Calu3 (cell line): Measurements from ENCODE around the gene TM4SF1. TPM values are rescaled to one million over a fixed set of nuclear protein-coding genes. Genes with fewer than 3 reads are reported as not detected.

Experiments used
- BruUV-seq: library from RNA; stranded (reverse); fragments of 400-500 nt; replicated peaks from 2 replicates; lab custom pipeline; 2021; lab: Mats Ljungman, UMichigan
- CTCF ChIA-PET: fragments of 300-600 bp; sonication (Branson Sonifier 250); formaldehyde crosslinking; loops from one replicate; lab custom pipeline; 2022; ENCODE audit warnings: antibody characterized with exemption; lab: Charles Lee
- DNase-seq: peaks from one replicate; pipeline ENCODE4 v3.0.0; 2022
- H3K27ac Mint-ChIP-seq: one replicate; pipeline ENCODE4 v1.8.0; 2022; ENCODE audit warnings: mixed read lengths; ENCODE audit not compliant: unreplicated experiment
- H3K27me3 Mint-ChIP-seq: one replicate; pipeline ENCODE4 v1.8.0; 2022; ENCODE audit warnings: mixed read lengths; ENCODE audit not compliant: unreplicated experiment
- H3K36me3 Mint-ChIP-seq: one replicate; pipeline ENCODE4 v1.8.0; 2022; ENCODE audit warnings: mild to moderate bottlenecking, moderate library complexity, mixed read lengths; ENCODE audit not compliant: insufficient read depth, unreplicated experiment
- H3K4me1 Mint-ChIP-seq: one replicate; pipeline ENCODE4 v1.8.0; 2022; ENCODE audit warnings: mild to moderate bottlenecking, low read depth, mixed read lengths; ENCODE audit not compliant: unreplicated experiment
- H3K4me3 Mint-ChIP-seq: one replicate; pipeline ENCODE4 v1.8.0; 2022; ENCODE audit warnings: mild to moderate bottlenecking, low read depth, moderate library complexity, mixed read lengths; ENCODE audit not compliant: unreplicated experiment
- H3K9me3 Mint-ChIP-seq: one replicate; pipeline ENCODE4 v1.8.0; 2022; ENCODE audit warnings: low read depth, mixed read lengths; ENCODE audit not compliant: unreplicated experiment
- intact Hi-C: fragments of 100-400 bp; cut with micrococcal nuclease; formaldehyde crosslinking; loops from one replicate; pipeline ENCODE4 v1.10.0; 2022; ENCODE audit not compliant: unreplicated experiment
- total RNA-seq: library from RNA; stranded (reverse); gene quantifications from 2 replicates; pipeline ENCODE4 v1.2.3, GENCODE V29; 2022
- TF ChIP-seq, protein P1 (sequence below): fragments of 200-600 bp; IDR thresholded peaks from one replicate; pipeline ENCODE4 v1.8.0; 2022; ENCODE audit warnings: antibody characterized with exemption; ENCODE audit not compliant: unreplicated experiment

Gene TM4SF1
- total RNA-seq, 1 experiment from 2014 or later = 981 TPM

GRCh38 chr3:149414557-149415231 is 37.2 kb upstream of the TM4SF1 start:
- CTCF ChIA-PET = no interaction called here
- Mint-ChIP-seq H3K4me3 (no peak overlapping the region), H3K27me3 (no peaks in the 10 kb centered on the region), H3K27ac (peak overlapping the region; percentile 27), H3K36me3 (peaks cover 4% of the 10 kb centered on the region), H3K9me3 (peaks cover 2% of the 10 kb centered on the region), H3K4me1 (peaks cover 60% of the 10 kb centered on the region)
- no TSS peak for BruUV-seq
- intact Hi-C loops = no loop called here
- DNase-seq = no peak
- TF ChIP-seq, protein P1, sequence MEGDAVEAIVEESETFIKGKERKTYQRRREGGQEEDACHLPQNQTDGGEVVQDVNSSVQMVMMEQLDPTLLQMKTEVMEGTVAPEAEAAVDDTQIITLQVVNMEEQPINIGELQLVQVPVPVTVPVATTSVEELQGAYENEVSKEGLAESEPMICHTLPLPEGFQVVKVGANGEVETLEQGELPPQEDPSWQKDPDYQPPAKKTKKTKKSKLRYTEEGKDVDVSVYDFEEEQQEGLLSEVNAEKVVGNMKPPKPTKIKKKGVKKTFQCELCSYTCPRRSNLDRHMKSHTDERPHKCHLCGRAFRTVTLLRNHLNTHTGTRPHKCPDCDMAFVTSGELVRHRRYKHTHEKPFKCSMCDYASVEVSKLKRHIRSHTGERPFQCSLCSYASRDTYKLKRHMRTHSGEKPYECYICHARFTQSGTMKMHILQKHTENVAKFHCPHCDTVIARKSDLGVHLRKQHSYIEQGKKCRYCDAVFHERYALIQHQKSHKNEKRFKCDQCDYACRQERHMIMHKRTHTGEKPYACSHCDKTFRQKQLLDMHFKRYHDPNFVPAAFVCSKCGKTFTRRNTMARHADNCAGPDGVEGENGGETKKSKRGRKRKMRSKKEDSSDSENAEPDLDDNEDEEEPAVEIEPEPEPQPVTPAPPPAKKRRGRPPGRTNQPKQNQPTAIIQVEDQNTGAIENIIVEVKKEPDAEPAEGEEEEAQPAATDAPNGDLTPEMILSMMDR = no peak

DNA sequence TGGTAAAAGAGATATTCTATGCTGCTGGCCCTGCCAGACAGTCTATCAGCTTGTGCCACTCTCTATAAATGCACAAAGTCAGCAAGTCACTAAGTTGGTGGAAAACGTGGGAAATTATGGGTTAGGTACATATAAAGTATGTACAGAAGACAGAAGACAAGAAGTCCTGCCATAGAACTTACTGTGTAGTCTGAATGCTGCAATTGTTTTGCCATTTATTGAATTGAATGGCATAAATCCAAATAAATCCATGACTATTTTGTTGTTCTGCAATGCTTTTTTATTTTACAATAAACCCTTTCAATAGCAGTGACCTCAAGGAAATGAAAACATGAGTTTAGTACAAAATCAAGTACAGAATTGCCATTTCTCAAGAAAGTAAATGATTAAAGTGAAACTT is 34.1 kb upstream of the TM4SF1 start:
- Mint-ChIP-seq H3K9me3 (peaks cover 2% of the 10 kb centered on the region), H3K4me3 (no peak overlapping the region), H3K36me3 (peaks cover 4% of the 10 kb centered on the region), H3K27me3 (no peaks in the 10 kb centered on the region), H3K27ac (no peak overlapping the region), H3K4me1 (peaks cover 44% of the 10 kb centered on the region)
- DNase-seq = no peak
- no TSS peak for BruUV-seq
- TF ChIP-seq, protein P1 = no peak
- intact Hi-C loops = no loop called here
- CTCF ChIA-PET = interaction anchor here (0.6 to 1.7 kb wide), 5 partner anchors 10 to 456 kb away, joined by 3 to 9 read pairs (median 4); no protein-coding TSS in a partner anchor

DNA sequence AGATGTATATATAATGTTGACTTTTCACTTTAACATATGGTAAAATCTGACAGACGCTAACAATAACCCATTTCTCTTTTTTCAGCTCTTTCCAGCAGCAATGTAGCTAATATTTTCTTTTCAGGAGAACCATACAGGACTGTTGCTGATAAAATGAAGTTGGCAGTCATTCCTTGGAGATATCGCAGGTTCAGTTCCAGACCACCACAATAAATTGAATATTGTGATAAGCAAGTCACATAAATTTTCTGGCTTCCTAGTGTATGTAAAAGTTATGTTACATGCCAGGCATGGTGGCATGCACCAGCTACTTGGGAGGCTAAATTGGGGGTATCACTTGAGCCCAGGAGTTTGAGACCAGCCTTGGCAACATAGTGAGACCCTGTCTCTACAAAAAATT is 31.9 kb upstream of the TM4SF1 start:
- Mint-ChIP-seq H3K9me3 (peaks cover 4% of the 10 kb centered on the region), H3K4me1 (peaks cover 42% of the 10 kb centered on the region), H3K36me3 (peaks cover 6% of the 10 kb centered on the region), H3K27me3 (no peaks in the 10 kb centered on the region), H3K27ac (no peak overlapping the region), H3K4me3 (no peak overlapping the region)
- CTCF ChIA-PET = interaction anchor here (0.7 to 0.9 kb wide), 2 partner anchors 15 to 65 kb away, joined by 3 read pairs; partner anchors contain the start of gene TM4SF4
- BruUV-seq = no TSS peak
- intact Hi-C loops = no loop called here
- no peak for DNase-seq
- TF ChIP-seq, protein P1 = no peak

DNA sequence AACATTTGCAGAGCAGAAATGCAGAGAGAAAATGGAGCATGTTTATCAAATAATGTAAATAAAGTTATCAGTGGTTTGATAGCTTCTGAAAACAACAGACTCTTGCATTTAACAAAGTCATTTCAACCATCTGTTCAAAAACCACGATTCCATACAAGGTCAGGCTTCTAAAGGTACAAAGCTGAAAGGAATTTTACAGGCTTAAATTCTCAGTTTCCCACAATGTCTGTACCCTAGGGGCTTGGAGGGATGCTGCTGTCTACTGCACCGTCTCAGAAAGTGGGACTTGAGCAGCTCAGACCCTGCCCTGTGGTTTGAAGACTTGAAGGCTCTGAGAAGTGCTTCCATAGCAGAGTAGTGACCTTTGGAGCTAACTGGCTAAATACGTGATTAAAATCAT is 30.4 kb upstream of the TM4SF1 start:
- Mint-ChIP-seq H3K36me3 (peaks cover 15% of the 10 kb centered on the region), H3K4me3 (no peak overlapping the region), H3K4me1 (peaks cover 55% of the 10 kb centered on the region), H3K27me3 (no peaks in the 10 kb centered on the region), H3K9me3 (peaks cover 4% of the 10 kb centered on the region), H3K27ac (no peak overlapping the region)
- TF ChIP-seq, protein P1 = no peak
- CTCF ChIA-PET = interaction anchor here (1.0 to 1.2 kb wide), 2 partner anchors 8 to 14 kb away, joined by 3 to 4 read pairs; no protein-coding TSS in a partner anchor
- no TSS peak for BruUV-seq
- intact Hi-C loops = no loop called here
- no peak for DNase-seq
